Mesothelial cell of epicardium (in vitro differentiated cells): ENCODE data around the gene SAYSD1. TPM values are rescaled to one million over a fixed set of nuclear protein-coding genes. Genes with fewer than 3 reads are reported as not detected.

Source experiments
- DNase-seq, 2 experiments: peaks; one replicate each; pipeline ENCODE4 v3.0.0; 2021; ENCODE audit warnings: low spot score in 2 of 2; ENCODE audit not compliant: unreplicated experiment in 2 of 2
- H3K27ac Mint-ChIP-seq: 2 replicates; pipeline ENCODE4 v1.8.0; 2021; ENCODE audit warnings: mixed read lengths
- H3K27me3 Mint-ChIP-seq: 2 replicates; pipeline ENCODE4 v1.8.0; 2021; ENCODE audit warnings: low read depth, mixed read lengths
- H3K36me3 Mint-ChIP-seq: 2 replicates; pipeline ENCODE4 v1.8.0; 2021; ENCODE audit warnings: mixed read lengths
- H3K4me1 Mint-ChIP-seq: 2 replicates; pipeline ENCODE4 v1.8.0; 2021; ENCODE audit warnings: mixed read lengths
- H3K4me3 Mint-ChIP-seq: 2 replicates; pipeline ENCODE4 v1.8.0; 2021; ENCODE audit warnings: mild to moderate bottlenecking, moderate library complexity, mixed read lengths
- H3K9me3 Mint-ChIP-seq: 2 replicates; pipeline ENCODE4 v1.8.0; 2021; ENCODE audit warnings: mixed read lengths
- total RNA-seq: library from RNA; stranded (reverse); gene quantifications from 3 replicates; pipeline ENCODE4 v1.2.1, GENCODE V29; 2021
- TF ChIP-seq, protein P1 (sequence below): fragments of 200-600 bp; sonication (generic); IDR thresholded peaks from one replicate; pipeline ENCODE4 v1.5.0; 2021; ENCODE audit warnings: antibody characterized with exemption; ENCODE audit not compliant: unreplicated experiment

SAYSD1 gene
- total RNA-seq, 1 donor from 2014 or later = 14.2 TPM

DNA sequence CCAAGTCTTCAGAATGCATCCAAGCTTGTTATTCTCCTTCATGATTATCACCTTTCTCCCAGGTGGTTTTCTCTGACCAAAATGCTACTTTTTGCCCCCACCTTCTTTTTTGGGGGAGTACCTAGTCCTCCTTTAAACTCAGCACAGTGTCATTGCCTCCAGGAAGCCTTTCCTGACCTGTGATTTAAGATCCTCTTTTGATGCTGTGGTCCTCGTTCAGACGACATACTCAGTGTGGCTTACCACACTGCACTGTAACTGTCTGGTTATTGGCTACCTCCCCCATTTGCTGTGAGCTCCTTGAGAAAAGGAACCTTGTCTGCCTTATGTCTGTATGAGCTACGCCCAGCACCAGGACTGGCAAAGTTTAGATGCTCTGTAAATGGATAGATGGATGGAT is 14.6 kb downstream of the SAYSD1 start:
- Mint-ChIP-seq H3K4me3 (no peak overlapping the region), H3K27ac (no peak overlapping the region), H3K27me3 (peaks cover 9% of the 10 kb centered on the region)

DNA sequence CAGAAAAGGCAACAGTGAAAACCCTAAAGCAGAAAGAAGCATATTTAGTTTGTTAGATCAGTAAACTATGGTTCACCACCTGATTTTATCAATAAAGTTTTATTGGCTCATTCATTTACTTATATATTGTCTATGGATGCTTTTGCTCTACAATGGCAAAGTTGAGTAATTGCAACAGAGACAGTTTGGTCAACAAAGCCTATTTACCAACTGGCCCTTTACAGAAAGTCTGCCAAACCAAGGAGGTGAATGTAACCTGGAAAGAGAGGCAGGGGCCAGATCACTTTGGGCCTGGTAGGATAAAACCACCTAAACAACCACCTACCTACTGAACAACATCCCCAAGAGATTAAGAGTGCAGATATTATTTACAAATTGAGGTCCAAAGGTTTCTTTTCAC is 19.4 kb downstream of the SAYSD1 start:
- Mint-ChIP-seq H3K36me3 (no peaks in the 10 kb centered on the region), H3K27me3 (peaks cover 45% of the 10 kb centered on the region), H3K9me3 (no peaks in the 10 kb centered on the region), H3K4me3 (no peak overlapping the region), H3K4me1 (no peaks in the 10 kb centered on the region), H3K27ac (no peak overlapping the region)
- TF ChIP-seq, protein P1, sequence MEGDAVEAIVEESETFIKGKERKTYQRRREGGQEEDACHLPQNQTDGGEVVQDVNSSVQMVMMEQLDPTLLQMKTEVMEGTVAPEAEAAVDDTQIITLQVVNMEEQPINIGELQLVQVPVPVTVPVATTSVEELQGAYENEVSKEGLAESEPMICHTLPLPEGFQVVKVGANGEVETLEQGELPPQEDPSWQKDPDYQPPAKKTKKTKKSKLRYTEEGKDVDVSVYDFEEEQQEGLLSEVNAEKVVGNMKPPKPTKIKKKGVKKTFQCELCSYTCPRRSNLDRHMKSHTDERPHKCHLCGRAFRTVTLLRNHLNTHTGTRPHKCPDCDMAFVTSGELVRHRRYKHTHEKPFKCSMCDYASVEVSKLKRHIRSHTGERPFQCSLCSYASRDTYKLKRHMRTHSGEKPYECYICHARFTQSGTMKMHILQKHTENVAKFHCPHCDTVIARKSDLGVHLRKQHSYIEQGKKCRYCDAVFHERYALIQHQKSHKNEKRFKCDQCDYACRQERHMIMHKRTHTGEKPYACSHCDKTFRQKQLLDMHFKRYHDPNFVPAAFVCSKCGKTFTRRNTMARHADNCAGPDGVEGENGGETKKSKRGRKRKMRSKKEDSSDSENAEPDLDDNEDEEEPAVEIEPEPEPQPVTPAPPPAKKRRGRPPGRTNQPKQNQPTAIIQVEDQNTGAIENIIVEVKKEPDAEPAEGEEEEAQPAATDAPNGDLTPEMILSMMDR = no peak
- no peak for DNase-seq

More for the DNA sequence above, 14.6 kb downstream of the SAYSD1 start:
- Mint-ChIP-seq H3K36me3 (peaks cover 7% of the 10 kb centered on the region), H3K9me3 (no peaks in the 10 kb centered on the region), H3K4me1 (no peaks in the 10 kb centered on the region)
- TF ChIP-seq, protein P1 = no peak
- DNase-seq = no peak

DNA sequence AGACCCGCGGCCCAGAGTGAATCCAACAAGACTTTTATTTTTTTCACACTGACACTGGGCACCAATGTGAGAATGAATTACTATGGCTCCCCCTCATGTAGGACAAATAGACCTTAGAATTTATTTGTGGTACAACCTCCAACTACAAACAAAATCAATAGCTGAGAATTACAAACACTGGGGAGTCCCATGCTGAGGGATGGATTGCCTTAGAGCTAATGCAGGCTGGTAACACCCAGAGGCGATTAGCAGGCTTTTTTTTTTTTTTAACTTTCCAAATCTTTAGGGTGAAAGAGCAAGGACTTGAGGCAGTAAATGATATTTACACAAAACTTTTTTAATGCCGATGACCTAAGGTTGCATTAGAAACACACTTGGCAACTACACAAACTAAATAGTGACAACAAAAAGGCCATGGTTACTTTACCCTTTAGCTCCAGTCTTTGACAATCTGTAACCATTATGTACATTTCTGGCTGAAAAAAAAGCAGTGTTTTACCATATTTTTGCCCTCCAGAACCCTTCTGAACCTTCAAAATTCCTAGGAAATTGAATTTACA is 21.8 kb downstream of the SAYSD1 start:
- no peaks in the 10 kb centered on the region for H3K4me1 Mint-ChIP-seq
- DNase-seq = no peak
- no peaks in the 10 kb centered on the region for H3K36me3 Mint-ChIP-seq
- TF ChIP-seq, protein P1 = no peak
- H3K4me3 Mint-ChIP-seq = no peak overlapping the region
- no peaks in the 10 kb centered on the region for H3K9me3 Mint-ChIP-seq
- no peak overlapping the region for H3K27ac Mint-ChIP-seq
- H3K27me3 Mint-ChIP-seq = peaks cover 59% of the 10 kb centered on the region

GRCh38 chr6:39092124-39092523 is 22.9 kb downstream of the SAYSD1 start:
- no peaks in the 10 kb centered on the region for H3K9me3 Mint-ChIP-seq
- no peaks in the 10 kb centered on the region for H3K36me3 Mint-ChIP-seq
- no peak overlapping the region for H3K4me3 Mint-ChIP-seq
- no peak overlapping the region for H3K27ac Mint-ChIP-seq
- no peak for DNase-seq
- peaks cover 69% of the 10 kb centered on the region for H3K27me3 Mint-ChIP-seq
- TF ChIP-seq, protein P1 = no peak
- H3K4me1 Mint-ChIP-seq = no peaks in the 10 kb centered on the region

DNA sequence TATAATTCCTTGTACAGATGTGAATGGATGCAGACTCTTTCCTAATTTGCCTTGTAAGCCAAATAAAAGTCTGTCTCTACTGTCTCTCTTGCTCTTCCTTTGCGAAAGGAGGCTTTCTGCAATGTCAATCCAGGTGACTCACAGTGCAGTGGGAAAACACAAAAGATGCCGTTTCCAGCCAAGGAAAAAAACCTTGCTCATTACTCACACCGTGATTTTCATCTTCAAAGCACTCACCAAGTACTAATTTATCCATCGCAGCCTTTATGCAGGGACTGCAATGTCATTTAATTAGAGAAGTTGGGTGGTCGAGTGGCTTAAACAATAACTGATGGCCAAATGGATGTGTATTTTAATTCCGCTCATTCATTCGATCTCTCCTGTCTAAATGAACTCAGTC is 23.8 kb downstream of the SAYSD1 start:
- no peak overlapping the region for H3K27ac Mint-ChIP-seq
- no peaks in the 10 kb centered on the region for H3K9me3 Mint-ChIP-seq
- TF ChIP-seq, protein P1 = no peak
- DNase-seq = no peak
- H3K36me3 Mint-ChIP-seq = no peaks in the 10 kb centered on the region
- H3K4me1 Mint-ChIP-seq = no peaks in the 10 kb centered on the region
- no peak overlapping the region for H3K4me3 Mint-ChIP-seq
- H3K27me3 Mint-ChIP-seq = peaks cover 78% of the 10 kb centered on the region

- Mint-ChIP-seq H3K27me3 (peaks cover 90% of the 10 kb centered on the region), H3K36me3 (no peaks in the 10 kb centered on the region), H3K4me1 (no peaks in the 10 kb centered on the region), H3K9me3 (no peaks in the 10 kb centered on the region), H3K27ac (no peak overlapping the region), H3K4me3 (no peak overlapping the region)
- TF ChIP-seq, protein P1 = no peak
- no peak for DNase-seq
These were observed 24.9 kb downstream of the SAYSD1 start for GRCh38 chr6:39090036-39090435.
